A549 treated with GW870086 at 1 μM for 4 hours (cell line): ENCODE data around the gene TSPEAR. TPM values are rescaled to one million over a fixed set of nuclear protein-coding genes. Genes with fewer than 3 reads are reported as not detected.

Experiments
- total RNA-seq: library from RNA; stranded (reverse); fragments of 200-300 nt; extraction: Qiagen RNA extraction; gene quantifications from 5 replicates; pipeline ENCODE4 v1.2.3, GENCODE V29; 2022; ENCODE audit warnings: low read depth

The TSPEAR gene
- total RNA-seq, 1 experiment from 2014 or later: not detected

DNA sequence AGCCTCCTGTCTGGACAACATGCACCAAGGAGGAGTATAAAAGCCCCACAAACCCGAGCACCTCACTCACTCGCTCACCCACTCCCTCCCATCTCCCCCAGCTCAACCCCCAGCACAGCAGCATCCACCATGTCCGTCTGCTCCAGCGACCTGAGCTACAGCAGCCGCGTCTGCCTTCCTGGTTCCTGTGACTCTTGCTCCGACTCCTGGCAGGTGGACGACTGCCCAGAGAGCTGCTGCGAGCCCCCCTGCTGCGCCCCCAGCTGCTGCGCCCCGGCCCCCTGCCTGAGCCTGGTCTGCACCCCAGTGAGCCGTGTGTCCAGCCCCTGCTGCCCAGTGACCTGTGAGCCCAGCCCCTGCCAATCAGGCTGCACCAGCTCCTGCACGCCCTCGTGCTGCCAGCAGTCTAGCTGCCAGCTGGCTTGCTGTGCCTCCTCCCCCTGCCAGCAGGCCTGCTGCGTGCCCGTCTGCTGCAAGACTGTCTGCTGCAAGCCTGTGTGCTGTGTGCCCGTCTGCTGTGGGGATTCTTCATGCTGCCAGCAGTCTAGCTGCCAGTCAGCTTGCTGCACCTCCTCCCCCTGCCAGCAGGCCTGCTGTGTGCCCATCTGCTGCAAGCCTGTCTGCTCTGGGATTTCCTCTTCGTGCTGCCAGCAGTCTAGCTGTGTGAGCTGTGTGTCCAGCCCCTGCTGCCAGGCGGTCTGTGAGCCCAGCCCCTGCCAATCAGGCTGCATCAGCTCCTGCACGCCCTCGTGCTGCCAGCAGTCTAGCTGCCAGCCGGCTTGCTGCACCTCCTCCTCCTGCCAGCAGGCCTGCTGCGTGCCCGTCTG is 137.5 kb downstream of the TSPEAR start, which contains the start of gene KRTAP10-4:
Gene KRTAP10-4, plus strand, starts transcription at position 100 of the 827 bp plus-strand sequence. Its CDS starts 30 bp downstream, at position 130.

DNA sequence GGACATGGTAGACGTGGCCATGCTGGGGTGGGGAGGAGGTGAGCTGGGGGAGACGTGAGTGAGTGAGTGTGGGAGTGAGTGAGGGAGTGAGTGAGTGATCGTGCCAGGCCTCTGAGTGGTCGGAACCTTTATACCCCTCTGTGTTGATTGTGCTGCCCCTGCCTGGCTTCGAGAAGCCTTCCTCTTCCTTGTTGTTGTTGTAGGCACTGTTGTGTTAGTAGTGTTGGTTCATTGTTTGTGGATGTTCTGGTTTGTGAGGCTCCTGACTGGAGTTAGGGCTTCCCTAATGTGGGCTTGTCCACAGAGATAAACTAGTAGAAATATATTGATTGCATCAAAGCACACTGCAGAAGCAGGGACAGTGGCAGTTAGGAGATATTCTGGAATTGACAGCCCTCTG is 152.7 kb downstream of the TSPEAR start, which contains the start of gene KRTAP10-3:
Gene KRTAP10-3, minus strand, starts transcription at position 101 of the 400 bp plus-strand sequence. Its CDS starts 80 bp downstream, at position 21.

DNA sequence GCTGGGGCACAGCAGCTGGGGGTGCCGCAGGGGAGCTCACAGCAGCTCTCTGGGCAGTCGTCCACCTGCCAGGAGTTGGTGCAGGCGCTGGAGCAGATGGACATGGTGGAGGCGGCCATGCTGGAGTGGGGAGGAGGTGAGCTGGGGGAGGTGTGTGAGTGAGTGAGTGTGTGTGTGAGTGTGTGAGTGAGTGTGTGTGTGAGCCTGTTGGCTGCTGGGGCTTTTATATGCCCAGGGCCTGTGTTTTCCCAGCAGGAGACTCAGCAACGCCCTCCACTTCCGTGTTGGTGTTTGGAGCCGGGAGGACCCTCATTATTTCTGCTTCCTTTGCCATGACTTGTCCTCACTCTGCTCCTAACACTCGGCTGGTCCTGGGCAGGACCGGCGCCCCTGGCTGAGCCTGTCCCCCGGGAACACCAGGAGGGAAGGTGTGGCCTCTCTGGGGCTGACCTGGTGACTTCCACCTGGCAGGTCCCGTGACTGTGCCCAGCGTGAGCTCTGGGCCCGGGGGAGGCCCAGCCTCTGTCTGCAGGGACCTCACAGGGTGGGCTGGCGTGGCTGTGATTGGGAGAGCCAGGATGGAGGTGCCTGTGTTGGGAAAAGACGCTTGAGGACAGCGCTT is 159.9 kb downstream of the TSPEAR start, which contains the start of gene KRTAP10-2:
Gene KRTAP10-2, minus strand, starts transcription at position 166 of the 622 bp plus-strand sequence. Its CDS starts 47 bp downstream, at position 119.

GRCh38 chr21:44539991-44540666 is 171.2 kb downstream of the TSPEAR start, which contains the start of gene KRTAP10-1:
Gene KRTAP10-1, minus strand, starts transcription at chr21:44540195. Its CDS starts 45 bp downstream, at chr21:44540150.

DNA sequence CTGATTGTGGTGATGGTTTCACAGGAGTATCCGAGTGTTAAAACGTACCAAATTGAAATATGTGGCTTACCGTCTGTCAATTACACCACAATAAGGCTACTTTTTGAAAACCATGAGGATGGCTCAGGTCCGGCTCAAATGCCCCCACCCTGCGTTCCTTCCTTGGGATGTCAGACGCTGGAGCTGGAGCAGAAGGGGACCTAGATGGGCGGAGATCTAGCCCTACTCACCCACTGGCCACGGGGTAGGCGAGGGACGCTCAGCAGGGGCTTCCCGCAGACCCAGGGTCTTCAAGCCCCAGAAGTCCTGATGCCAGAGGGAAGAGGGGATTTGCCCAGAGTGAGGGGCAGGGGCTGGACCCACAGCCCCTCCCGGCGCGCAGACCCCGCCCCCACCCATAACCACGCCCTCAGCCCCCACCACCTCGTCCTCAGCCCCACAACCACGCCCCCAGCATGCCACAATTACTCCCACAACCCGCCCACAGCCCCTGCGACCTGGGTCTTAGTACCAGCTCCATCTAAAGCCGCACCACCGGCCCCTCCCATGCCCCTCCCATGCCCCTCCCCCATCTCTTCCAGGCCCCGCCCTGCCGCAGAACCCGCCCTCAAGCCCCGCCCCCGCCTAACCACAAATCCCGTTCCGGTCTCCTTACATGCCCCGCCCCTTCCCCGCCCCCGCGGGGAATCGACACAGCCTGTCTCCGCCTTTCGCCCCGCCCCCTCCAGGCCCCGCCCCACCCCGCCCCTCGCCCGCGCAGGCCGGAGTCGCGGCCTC is 256.4 kb downstream of the TSPEAR start, which contains the start of gene LRRC3:
Gene LRRC3, plus strand, starts transcription at position 764 of the 777 bp plus-strand sequence. CDS start 1,135 bp downstream, outside the sequence.

Other genes starting within 250 kb of the TSPEAR start
- gene KRTAP10-1, start 171.4 kb downstream of the TSPEAR start, total RNA-seq: not detected in 5 replicates
- gene KRTAP10-2, start 160.1 kb downstream of the TSPEAR start, total RNA-seq: not detected in 5 replicates
- not detected in 5 replicates for gene KRTAP10-3, start 152.8 kb downstream of the TSPEAR start, total RNA-seq
- not detected in 5 replicates for gene KRTAP10-4, start 137.8 kb downstream of the TSPEAR start, total RNA-seq
- gene KRTAP10-5, start 131.0 kb downstream of the TSPEAR start, total RNA-seq: not detected in 5 replicates
- gene KRTAP10-6, start 119.1 kb downstream of the TSPEAR start, total RNA-seq: not detected in 5 replicates
- not detected in 5 replicates for gene KRTAP10-7, start 111.0 kb downstream of the TSPEAR start, total RNA-seq
- gene KRTAP10-8, start 99.5 kb downstream of the TSPEAR start, total RNA-seq: not detected in 5 replicates
- gene KRTAP10-9, start 84.5 kb downstream of the TSPEAR start, total RNA-seq: not detected in 5 replicates
- not detected in 5 replicates for gene KRTAP10-10, start 74.2 kb downstream of the TSPEAR start, total RNA-seq
- not detected in 5 replicates for gene KRTAP10-11, start 65.2 kb downstream of the TSPEAR start, total RNA-seq
- gene KRTAP12-4, start 56.9 kb downstream of the TSPEAR start, total RNA-seq: not detected in 5 replicates
- gene KRTAP12-3, start 53.6 kb downstream of the TSPEAR start, total RNA-seq: not detected in 5 replicates
- not detected in 5 replicates for gene KRTAP12-2, start 44.6 kb downstream of the TSPEAR start, total RNA-seq
- not detected in 5 replicates for gene KRTAP12-1, start 29.4 kb downstream of the TSPEAR start, total RNA-seq
- not detected in 5 replicates for gene KRTAP10-12, start 14.4 kb downstream of the TSPEAR start, total RNA-seq
- gene UBE2G2, start 90.2 kb upstream of the TSPEAR start, total RNA-seq: 27.9 to 39.8 TPM (median 35.6 TPM) in 5 replicates
- 56.4 to 70.2 TPM (median 69.8 TPM) in 5 replicates for gene SUMO3, start 106.5 kb upstream of the TSPEAR start, total RNA-seq
- 91.3 to 104 TPM (median 100 TPM) in 5 replicates for gene PTTG1IP, start 162.1 kb upstream of the TSPEAR start, total RNA-seq
- gene ITGB2, start 209.3 kb upstream of the TSPEAR start, total RNA-seq: 0.50 to 1.0 TPM (median 0.66 TPM) in 5 replicates
- gene SLX9, start 228.5 kb upstream of the TSPEAR start, total RNA-seq: 41.8 to 62.3 TPM (median 55.7 TPM) in 5 replicates